ENCODE data around the gene TMEM184B.
A peak's percentile ranks its signal among the peaks of the same experiment; 100 is the strongest.

TMEM184B gene

DNA sequence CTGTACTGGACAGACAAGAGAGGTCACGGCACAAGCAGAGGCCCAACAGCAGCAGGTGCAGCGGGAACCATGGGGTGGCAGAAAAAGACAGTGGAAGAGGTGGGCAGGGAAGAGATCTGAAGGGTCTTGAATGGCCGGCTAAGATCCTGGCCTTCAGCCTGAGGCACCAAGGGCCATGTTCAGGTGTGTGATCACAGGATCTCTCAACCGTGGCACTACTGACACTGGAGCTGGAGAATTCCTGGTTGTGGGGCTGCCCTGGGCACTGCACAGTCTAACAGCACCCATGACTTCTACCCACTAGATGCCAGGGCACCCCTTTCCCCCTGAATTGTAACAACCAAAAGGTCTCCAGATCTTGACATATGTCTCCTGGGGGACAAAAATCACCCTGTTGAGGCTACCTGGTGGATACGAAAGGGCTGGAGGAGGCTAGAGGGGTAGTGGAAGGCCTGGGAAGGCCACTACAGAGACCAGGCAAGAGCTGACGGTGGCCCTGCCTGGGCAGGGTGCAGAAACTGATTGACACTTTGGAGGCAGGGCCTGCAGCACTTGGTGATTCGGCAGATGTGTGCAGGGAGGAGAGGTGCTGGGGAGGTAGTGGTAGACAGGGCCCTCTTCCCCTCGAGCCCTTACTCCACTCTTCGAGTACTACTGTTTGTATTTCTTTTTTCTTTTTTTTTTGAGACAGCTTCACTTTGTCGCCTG is 36.1 kb upstream of the TMEM184B start:
- DNase-seq (ENCODE audit: low spot score), result no peak

DNA sequence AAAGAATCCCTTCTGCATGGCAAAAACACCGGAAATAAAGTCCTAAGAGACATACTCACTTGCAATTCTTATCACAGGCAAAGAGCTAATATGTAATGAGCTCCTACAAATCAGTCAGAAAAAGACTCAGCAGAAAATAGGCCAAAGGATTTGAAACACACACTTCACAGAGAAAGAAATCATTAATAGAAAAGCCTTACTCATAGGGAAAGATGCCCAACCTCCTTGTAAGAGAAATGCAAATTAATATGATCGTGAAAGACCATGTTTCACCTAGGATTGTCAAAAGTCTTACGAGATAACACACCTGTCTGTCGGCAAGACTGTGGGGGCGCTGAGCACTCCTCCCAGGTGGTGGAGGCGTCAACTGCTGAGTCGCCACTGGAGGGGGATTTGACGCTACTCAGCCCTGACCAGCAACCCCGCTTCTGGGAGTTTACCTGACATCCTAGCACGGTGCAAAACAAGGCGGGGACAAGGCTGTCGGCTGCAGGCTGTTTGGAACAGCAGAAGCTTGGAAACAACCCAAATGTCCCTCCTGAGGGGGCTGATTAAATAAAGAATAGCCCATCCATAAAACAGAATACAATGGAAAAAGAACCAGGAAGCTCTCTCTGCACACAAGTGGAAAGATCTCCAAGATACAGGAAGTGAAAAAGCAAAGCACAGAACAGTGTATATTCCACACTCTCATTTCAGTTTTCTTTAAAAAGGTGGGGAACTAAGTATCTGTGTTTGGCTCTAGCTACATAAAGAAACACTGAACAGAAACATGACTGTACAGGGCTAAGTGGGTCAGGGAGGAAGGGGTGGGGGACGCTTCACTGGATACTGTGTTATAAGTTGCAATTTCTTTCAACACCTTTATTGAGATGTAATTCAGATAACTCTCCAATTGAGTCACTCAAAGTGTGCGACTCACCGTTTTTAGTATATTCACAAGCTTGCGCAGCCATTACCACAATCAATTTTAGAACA is 33.0 kb upstream of the TMEM184B start:
- no peak for DNase-seq (ENCODE audit: low spot score)

DNA sequence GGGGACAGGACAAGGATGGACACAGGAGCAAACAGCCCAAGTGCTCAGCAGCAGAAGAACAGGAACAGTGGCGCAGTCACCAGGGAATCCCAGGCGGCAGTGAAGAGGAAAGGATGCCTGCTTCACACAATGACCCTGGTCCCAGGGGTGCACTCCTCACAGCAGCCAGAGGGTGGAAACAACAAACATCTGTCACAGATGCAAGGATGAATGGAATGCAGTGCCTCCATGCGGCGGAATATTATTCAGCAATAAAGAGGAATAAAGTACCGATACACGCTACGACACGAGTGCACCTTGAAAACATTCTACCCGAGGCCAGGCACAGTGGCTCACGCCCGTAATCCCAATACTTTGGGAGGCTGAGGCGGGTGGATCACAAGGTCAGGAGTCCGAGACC is 31.7 kb upstream of the TMEM184B start:
- no peak for DNase-seq (ENCODE audit: low spot score)

DNA sequence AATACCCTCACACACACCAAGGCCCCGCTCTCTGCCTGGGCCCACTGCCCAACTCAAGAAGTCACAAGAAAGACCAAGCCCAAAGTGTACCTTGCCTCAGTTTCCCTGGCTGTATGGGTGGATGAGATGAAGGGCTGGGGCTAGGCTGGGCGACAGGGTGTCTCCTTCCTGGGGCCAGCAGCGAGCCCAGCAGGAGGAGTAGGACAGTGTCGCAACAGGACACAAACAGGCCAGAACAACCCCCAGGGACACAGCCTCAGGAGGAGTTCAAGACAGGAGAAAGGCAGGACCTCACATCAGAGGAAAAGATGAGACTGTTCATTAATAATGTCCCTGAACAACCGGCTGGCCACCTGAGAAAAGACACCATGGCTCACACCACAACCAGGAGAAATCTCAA is 31.2 kb upstream of the TMEM184B start:
- DNase-seq (ENCODE audit: low spot score), result no peak

DNA sequence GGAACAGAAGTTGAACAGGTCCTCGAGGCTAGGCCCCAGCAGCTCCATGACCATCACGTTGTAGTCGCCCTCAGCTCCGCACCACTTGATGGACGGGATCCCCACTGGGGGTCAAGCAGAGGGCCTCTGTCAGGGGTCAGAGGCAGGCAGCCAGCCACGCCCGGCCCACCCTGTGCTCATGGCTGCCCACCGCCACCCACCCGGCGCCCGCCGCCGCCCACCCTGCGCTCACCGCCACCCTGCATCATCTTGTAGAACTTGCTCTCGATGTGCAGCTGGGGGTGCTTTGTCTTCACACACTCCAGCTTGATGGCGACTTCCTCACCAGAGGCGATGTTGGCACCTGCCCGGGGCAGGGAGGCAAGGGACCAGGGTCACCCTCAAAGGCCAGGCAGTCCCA is 30.1 kb upstream of the TMEM184B start:
- DNase-seq (ENCODE audit: low spot score), result no peak

DNA sequence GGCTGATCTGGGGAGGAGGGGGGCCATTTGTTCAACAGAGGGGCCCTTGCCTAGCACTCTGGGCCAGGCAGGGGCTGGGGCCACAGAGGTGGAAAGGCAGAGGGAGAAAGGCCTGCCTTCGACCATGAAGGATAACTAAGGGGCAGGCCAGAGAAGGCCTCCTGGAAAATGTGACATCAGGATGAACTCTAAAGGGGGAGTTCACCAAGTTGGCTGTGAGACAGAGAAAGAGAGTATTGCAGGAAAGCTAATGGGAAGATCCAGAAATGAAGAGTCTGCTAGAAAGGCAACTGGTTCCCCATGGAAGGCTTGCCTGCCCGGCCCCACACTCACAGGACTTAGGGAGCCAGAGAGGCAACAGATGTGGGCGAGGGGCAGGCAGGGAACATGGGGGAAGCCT is 28.1 kb upstream of the TMEM184B start:
- DNase-seq (ENCODE audit: low spot score), result no peak

DNA sequence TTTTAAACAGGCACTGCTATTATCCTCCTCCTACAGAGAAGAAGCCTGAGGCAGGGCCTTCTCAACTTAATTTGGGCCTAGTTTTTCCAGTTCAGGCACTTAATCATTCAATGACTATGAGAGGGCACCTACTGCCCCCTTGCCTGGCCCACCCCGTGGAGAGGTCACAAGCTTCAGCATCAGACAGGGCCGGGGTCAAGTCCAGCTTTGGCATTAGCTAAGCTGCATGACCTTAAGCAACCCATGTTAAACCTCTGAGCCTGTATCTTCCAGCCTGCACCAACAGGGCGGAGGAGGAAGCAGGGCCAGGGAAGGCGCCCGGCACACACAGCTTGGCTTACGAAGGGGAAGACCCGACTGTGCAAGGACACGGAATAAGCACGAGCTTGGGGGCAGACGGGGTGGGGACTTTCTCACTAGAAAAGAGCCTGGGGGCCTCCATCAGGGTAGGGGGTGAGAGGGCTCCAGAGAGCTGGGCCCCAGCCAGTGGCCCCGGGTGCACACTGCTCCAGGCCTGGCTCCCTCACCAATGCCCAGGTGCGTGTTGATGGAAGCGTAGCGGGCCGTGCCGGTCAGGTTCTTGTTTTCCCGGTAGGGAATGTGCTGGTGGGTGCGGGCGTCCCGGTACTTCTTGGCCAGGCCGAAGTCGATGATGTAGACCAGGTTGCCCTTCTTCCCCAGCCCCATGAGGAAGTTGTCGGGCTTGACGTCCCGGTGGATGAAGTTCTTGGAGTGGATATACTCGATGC is 27.6 kb upstream of the TMEM184B start:
- DNase-seq (ENCODE audit: low spot score), result no peak

DNA sequence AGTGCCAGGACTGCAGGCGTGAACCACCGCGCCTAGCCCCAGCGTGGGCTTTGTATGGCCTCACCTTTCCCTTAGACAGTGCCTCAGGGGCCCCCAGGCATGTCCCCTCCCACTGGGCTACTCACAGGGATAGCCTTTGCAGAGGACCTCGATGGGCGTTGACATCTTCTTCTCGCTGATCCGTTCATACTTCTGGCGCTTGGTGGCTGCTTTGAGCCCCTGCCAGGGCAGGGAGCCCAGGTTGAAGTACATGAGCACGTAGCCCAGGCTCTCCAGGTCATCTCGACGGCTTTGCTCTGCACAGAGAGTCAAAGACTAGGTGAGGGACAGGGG is 26.9 kb upstream of the TMEM184B start:
- no peak for DNase-seq (ENCODE audit: low spot score)

- DNase-seq (ENCODE audit: low spot score), result no peak
Measured at GRCh38 chr22:38298312-38299005, 25.6 kb upstream of the TMEM184B start.

- no peak for DNase-seq (ENCODE audit: low spot score)
Measured at GRCh38 chr22:38296372-38296771, 23.6 kb upstream of the TMEM184B start.

DNA sequence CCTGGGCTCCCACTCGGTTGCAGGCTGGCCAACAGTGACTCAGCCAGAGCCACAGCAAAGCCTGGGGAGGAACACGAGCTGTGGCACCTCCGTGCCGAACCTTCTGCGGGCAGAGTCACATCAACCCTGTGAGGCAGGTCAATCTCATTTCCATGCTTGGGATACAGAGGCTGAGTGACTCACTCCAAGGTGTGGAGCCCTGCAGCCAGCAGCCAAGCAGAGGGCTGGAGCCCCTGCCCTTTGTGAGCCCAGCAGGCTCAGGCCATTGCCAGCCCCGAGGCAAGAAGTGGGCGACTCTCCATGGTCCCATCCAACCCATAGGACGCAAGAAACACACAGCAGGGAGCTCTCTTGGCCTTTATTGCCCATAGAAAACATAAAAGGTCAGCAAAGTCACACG is 23.1 kb upstream of the TMEM184B start:
- DNase-seq (ENCODE audit: low spot score), result no peak

GRCh38 chr22:38295339-38295738 is 22.5 kb upstream of the TMEM184B start:
- DNase-seq (ENCODE audit: low spot score), result no peak

DNA sequence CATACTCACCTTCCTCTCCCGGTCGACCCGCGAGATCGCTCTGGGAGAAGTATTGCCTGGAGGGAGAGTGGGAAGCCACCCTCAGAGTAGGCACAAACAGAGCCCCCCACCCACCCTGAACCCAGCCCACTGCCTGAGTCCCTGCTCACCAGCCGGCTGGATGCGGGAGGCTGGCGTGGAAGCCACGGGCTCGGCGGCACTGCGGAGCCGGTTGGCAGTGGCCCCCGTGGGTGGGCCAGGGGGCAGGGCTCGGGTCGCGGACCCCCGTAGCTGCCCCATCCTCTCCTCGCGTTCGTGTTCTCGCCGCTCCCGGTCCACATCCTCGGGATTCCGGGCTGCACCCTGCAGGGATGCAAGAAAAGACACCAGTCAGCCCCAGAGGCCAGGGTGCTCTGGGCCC is 21.4 kb upstream of the TMEM184B start:
- no peak for DNase-seq (ENCODE audit: low spot score)

- DNase-seq (ENCODE audit: low spot score), result no peak
Measured at GRCh38 chr22:38292694-38293093, 19.9 kb upstream of the TMEM184B start.

DNA sequence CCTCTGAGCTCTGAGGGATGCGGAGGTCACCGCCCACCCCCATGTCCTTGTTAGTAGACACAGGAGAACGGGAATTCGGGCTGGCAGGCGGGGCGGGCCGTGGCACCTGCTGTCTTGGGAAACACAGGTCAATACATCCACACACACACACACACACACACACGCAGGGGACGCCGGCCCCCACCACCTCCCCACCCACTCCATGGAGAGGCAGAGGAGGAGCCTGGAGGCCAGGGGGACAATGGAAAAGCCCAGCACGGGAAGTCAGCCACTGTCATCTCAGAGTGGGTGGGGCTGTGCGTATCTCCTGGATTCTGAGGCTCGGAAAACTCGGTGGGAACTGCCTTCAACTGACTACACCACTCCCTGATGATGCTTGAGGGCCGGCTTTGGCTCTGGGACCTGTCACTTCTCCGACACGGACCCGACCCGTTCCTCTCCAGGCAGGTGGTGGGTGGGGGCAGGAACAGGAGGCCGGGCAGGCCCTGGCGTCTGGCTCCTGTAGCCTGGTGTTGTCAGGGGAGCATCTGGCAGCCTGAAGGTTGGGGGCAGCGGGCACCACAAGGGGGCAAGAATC is 18.5 kb upstream of the TMEM184B start:
- no peak for DNase-seq (ENCODE audit: low spot score)

DNA sequence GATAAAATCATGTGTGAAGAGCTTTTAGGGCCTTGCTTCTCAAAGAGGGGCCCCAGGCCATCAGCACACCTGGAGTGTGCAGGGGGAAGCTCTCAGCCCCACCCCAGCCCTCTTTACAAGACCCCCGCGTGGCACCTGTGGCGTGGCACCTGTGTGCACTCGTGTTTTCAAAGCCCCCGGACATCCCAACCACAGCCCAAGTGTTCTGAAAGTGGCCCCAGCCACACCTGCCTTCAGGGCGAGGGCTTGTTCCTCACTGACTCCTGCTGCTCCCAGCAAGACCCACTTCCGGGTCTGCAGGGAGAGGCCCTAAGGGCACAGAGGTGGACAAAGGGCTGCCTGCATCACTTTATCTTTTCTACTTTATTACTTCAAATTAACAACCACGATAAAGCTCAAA is 17.5 kb upstream of the TMEM184B start:
- no peak for DNase-seq (ENCODE audit: low spot score)

DNA sequence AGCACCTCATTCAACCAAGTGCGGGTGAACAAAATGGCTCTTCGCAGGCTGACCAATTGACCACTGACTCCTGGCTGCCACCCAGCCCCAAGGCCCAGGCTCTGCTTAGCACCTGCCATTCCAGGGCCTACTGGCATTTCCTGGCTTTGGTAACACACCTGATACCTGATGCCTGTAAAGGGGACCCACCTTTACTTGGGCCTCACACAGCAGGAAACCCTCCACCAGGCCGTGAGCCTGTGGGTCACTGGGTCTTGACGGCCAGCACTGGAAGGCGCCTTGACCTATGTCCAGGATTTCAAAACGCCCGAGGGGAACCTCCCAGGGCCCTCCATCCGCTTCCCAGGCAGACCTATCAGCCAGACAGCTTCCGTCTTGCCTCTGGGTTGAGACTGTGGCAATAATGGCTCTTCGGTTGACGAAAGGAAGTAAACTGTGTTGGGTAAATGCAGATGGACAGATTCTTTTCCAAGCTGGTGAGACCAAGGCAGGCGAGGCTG is 16.8 kb upstream of the TMEM184B start:
- no peak for DNase-seq (ENCODE audit: low spot score)

DNA sequence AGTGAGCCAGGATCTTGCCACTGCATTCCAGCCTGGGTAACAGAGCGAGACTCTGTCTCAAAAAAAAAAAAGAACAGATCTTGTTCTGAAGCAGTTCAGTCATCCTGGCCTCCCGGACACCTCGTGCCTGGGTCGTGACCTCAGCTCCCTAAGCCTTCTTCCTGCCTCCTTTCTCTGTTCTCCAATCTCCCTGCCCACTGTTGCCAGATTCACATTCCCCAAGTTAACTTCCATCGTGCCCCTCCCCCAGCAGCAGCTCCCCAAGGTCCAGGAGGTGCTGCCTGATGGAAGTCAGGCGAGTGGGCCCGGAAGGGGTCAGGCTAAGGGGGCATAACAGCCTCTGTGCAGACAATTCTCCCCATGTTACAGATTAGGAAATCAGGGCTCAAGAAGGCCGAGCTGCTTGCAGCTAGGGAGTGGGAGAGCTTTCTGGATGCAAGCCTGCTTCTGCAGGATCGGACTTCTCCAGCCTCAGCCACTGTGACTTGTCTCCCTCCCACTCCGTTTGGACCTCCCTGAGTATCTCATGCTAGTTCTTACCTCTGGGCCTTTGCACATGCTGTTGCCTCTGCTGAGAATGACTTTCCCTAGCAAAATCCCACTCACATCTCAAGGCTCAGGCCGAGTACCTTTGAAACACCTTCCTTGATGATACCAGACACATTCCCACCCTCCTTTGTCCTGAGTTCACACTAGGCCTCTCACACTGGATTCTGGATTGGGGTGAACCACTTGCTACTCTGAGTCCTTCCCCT is 14.3 kb upstream of the TMEM184B start:
- DNase-seq (ENCODE audit: low spot score), result no peak

DNA sequence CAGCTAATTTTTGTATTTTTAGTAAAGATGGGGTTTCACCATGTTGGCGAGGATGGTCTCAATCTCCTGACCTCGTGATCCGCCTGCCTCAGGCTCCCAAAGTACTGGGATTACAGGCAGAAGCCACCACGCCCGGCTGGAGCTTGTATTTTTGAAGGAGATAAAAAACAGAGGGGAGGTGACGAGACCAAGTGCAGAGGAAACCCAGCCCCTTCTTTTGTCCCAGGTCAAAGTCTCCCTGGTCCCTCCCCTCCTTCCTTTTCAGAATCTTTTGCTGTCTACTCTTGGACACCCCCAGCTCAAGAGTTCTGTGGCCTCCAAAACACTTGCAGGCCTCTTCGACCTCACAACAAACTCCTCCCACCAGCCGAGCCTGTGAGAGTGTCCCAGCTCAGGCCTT is 12.2 kb upstream of the TMEM184B start:
- DNase-seq (ENCODE audit: low spot score), result no peak

DNA sequence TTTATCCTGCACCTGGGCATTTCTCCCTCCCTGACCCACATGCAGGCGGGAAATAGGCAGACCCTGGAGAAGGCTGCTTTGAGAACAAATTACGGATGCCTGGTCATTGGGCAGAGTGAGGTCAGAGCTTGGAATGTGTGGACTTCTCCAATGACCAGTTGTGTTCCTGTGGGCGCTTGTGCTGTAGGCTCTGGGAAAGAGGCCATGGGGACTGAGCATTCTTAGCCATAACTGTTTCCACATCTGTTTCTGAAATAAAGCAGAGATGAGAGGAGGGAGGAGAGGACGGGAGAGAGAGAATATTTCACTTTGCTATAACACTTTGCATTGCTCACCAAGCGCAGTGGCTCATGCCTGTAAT is 11.2 kb upstream of the TMEM184B start:
- peak; percentile 89 for DNase-seq (ENCODE audit: low spot score)

DNA sequence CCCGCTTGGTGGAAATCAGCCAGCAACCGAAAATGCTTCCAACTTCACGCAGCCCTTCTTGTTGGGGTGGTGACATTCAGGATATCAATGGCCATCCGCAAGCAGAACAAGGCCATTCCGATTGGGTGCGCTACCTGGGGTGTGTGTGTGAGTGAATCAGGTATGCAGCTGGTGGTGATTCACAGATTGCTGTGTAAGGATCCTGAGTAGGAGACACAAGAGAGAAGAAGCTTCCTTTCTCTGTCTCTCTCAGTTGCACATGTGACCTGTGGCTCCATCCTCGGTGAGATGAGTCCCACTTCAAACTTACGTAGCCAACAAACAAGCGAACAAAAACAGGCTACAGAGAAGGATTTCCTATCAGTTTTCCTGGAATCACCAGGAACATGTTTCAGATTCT is 9.6 kb upstream of the TMEM184B start:
- no peak for DNase-seq (ENCODE audit: low spot score)

Data from GM03348 (cell line).